ENCODE results near the gene SELPLG. TPM values are rescaled to one million over a fixed set of nuclear protein-coding genes. Genes with fewer than 3 reads are reported as not detected.
"Not testable (repeated sequence)": the region's sequence is repeated elsewhere in the genome, so short reads cannot be mapped to it uniquely, and the experiment has no call there.

The SELPLG gene
- total and polyA plus RNA-seq, 2 experiments from 2014 or later = 1.4 to 3.5 TPM

DNA sequence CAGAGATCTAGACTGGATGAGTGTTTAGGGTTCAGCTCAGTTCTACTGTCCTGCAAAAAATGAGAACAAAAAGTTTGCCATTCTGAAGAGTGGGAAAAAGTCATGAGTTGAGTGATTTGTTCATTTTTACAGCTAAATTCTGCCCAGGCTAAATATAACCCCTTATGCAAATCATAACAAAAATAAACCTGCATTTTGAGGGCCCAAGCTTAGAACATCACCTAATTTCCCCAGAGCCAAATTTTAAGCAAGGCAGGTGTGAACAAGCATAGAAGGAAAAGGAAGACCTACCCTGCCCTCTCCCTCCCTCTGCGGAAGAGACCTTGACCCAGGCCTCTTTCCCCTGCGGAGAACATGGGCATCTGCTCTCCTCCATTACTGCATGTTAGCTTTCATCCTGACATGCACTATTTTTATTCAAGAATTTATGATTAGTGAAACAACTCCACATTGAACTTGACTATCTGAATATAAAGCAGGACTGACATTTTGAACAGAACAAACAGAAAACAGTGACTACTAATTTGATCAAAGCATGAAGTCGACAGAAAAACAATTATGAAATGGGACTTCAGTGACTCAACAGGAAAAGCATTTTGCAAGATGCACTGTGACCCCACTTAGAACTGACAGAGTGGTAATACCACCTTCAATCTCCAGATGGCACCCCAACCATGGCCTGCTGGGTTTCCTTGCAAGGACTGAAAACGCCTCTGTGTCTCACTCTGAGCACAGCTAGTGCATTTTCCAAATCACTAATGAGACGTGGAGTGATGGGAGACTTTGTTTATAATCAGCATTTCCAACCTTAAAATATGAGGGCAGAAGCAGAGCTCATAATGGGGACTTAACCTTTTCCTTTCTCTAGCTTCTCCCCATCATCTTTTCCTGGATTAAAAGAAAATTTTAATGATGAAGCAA is 30.9 kb upstream of the SELPLG start:
- Histone ChIP-seq H3K27ac (peak overlapping the region; percentile 91), H3K9me3 (ENCODE audit: low read depth) (no peaks in the 10 kb centered on the region), H3K27me3 (no peaks in the 10 kb centered on the region), H3K36me3 (peaks cover 4% of the 10 kb centered on the region), H3K4me1 (ENCODE audit: low read depth) (peaks cover 29% of the 10 kb centered on the region), H3K4me3 (no peak overlapping the region)
- TF ChIP-seq, protein P1, sequence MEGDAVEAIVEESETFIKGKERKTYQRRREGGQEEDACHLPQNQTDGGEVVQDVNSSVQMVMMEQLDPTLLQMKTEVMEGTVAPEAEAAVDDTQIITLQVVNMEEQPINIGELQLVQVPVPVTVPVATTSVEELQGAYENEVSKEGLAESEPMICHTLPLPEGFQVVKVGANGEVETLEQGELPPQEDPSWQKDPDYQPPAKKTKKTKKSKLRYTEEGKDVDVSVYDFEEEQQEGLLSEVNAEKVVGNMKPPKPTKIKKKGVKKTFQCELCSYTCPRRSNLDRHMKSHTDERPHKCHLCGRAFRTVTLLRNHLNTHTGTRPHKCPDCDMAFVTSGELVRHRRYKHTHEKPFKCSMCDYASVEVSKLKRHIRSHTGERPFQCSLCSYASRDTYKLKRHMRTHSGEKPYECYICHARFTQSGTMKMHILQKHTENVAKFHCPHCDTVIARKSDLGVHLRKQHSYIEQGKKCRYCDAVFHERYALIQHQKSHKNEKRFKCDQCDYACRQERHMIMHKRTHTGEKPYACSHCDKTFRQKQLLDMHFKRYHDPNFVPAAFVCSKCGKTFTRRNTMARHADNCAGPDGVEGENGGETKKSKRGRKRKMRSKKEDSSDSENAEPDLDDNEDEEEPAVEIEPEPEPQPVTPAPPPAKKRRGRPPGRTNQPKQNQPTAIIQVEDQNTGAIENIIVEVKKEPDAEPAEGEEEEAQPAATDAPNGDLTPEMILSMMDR (IDR thresholded peaks at IDR 0.05; ENCODE audit: low read depth, low read length) = peak; percentile 90
- peak; percentile 86 to 98 for DNase-seq (ENCODE audit: low read depth in 1 of 2, low spot score in 1 of 2)

DNA sequence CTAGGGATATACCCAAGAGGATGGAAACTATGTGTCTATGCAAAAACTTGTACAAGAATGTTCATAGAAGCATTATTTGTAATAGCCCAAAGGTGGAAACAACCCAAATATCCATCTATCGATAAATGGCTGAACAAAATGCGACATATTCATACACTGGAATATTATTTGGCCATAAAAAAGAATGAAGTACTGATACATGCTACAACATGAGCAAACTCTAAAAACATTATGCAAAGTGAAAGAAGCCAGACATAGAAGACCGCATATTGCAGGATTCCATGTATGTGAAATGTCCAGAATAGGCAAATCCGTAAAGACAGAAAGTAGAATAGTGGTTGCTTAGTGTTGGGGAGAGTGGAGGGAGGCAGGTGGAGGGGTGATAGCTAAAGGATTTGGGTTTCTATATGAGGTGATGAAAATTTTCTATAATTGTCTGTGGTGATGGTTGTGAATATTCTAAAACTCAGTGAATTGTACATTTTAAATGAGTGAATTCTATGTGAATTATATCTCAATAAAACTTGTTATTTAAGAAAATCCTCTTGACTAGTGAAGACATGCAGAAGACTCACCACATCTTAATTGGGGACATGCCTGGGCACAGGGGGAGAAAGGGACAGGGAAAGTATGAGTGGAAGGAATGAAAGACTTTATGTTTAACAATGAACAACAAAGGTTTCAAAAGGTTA is 29.8 kb upstream of the SELPLG start:
- Histone ChIP-seq H3K4me3 (no peak overlapping the region), H3K27ac (peak overlapping the region; percentile 91), H3K4me1 (ENCODE audit: low read depth) (peaks cover 32% of the 10 kb centered on the region), H3K36me3 (peaks cover 4% of the 10 kb centered on the region), H3K9me3 (ENCODE audit: low read depth) (no peaks in the 10 kb centered on the region), H3K27me3 (no peaks in the 10 kb centered on the region)
- TF ChIP-seq, protein P1 (IDR thresholded peaks at IDR 0.05; ENCODE audit: low read depth, low read length) = no peak
- no peak for DNase-seq (ENCODE audit: low read depth in 1 of 2, low spot score in 1 of 2)

DNA sequence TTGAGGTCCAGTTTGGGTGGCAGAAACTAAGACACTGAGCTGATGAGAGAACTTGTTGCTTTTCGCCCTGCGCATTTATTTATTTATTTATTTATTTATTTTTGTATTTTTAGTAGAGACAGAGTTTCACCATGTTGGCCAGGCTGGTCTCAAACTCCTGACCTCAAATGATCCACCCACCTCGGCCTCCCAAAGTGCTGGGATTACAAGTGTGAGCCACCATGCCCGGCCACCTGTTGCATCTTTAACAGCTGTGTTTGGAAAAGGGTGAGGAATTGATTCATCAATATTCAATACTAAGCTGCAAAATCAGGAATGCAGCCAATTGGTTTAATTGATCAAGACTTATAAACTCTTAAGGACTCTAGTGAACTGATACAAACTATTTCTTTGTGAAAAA is 24.4 kb upstream of the SELPLG start:
- H3K4me1 ChIP-seq (ENCODE audit: low read depth) = peaks cover 25% of the 10 kb centered on the region
- not testable (repeated sequence) for DNase-seq (ENCODE audit: low read depth in 1 of 2, low spot score in 1 of 2); H3K9me3 ChIP-seq (ENCODE audit: low read depth); H3K36me3 ChIP-seq; H3K4me3 ChIP-seq; H3K27me3 ChIP-seq; H3K27ac ChIP-seq

DNA sequence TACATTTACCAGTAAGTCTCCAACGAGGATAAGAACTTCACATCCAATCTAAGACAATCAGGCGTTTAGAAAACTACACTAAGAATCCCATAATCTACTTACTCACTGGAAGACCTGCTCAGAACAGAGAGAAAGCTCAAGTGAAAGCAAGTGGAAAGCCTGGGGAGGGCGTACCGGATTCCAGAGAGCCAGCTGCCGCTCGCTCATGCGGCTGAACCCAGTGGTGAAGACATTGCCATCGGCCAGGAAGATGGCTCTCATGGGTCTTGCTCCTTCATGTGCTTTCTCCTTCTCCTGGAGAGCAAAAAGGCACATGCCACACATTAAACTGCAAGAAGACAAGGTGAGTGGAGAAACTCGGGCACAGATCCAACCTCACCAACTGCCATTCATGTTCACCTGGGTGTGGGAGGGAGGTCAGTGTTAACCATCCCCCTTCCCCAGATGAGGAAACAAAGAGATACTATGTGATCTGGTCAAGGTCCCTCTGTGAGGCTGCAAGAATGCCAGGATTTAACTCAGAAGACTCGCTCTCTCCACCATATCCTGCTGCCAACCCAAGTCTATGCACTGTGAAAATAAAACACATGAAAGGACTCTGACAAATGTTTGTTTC is 23.5 kb upstream of the SELPLG start:
- Histone ChIP-seq H3K27me3 (no peaks in the 10 kb centered on the region), H3K9me3 (ENCODE audit: low read depth) (no peaks in the 10 kb centered on the region), H3K4me1 (ENCODE audit: low read depth) (peaks cover 34% of the 10 kb centered on the region), H3K4me3 (no peak overlapping the region), H3K27ac (peak overlapping the region; percentile 30), H3K36me3 (peaks cover 4% of the 10 kb centered on the region)
- DNase-seq (ENCODE audit: low read depth in 1 of 2, low spot score in 1 of 2) = no peak
- TF ChIP-seq, protein P1 (IDR thresholded peaks at IDR 0.05; ENCODE audit: low read depth, low read length) = no peak

DNA sequence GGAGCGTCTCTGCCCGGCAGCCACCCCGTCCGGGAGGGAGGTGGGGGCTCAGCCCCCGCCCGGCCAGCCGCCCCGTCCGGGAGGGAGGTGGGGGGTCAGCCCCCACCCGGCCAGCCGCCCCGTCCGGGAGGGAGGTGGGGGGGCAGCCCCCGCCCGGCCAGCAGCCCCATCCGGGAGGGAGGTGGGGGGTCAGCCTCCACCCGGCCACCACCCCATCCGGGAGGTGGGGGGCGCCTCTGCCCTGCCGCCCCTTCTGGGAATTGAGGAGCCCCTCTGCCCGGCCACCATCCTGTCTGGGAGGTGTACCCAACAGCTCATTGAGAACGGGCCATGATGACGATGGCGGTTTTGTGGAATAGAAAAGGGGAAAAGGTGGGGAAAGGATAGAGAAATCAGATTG is 22.6 kb upstream of the SELPLG start:
- not testable (repeated sequence) for H3K36me3 ChIP-seq; H3K4me3 ChIP-seq; H3K27me3 ChIP-seq; H3K9me3 ChIP-seq (ENCODE audit: low read depth); DNase-seq (ENCODE audit: low read depth in 1 of 2, low spot score in 1 of 2); H3K27ac ChIP-seq
- H3K4me1 ChIP-seq (ENCODE audit: low read depth) = peaks cover 36% of the 10 kb centered on the region

DNA sequence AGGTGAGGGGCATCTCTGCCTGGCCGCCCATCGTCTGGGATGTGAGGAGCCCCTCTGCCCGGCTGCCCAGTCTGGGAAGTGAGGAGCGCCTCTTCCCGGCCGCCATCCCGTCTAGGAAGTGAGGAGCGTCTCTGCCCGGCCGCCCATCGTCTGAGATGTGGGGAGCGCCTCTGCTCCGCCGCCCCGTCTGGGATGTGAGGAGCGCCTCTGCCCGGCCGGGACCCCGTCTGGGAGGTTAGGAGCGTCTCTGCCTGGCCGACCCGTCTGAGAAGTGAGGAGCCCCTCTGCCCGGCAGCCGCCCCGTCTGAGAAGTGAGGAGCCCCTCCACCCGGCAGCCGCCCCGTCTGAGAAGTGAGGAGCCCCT is 22.1 kb upstream of the SELPLG start:
- DNase-seq (ENCODE audit: low read depth in 1 of 2, low spot score in 1 of 2); H3K27ac ChIP-seq; H3K4me3 ChIP-seq; H3K27me3 ChIP-seq; H3K9me3 ChIP-seq (ENCODE audit: low read depth); H3K36me3 ChIP-seq: not testable (repeated sequence)
- peaks cover 36% of the 10 kb centered on the region for H3K4me1 ChIP-seq (ENCODE audit: low read depth)

DNA sequence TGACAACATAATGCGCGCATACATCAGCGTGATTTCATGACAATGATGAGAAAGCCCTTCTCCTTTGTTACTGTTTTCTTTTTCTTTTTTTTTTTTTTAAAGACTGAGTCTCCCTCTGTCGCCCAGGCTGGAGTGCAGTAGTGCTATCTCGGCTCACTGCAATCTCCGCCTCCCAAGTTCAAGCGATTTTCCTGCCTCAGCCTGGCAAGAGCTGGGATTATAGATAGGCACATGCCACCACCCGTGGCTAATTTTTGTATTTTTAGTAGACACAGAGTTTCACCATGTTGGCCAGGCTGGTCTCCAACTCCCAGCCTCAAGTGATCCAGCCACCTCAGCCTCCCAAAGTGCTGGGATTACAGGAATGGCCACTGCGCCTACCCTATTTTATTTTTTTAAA is 20.9 kb upstream of the SELPLG start:
- not testable (repeated sequence) for DNase-seq (ENCODE audit: low read depth in 1 of 2, low spot score in 1 of 2)

More for the DNA sequence above, 20.9 kb upstream of the SELPLG start:
- peaks cover 16% of the 10 kb centered on the region for H3K36me3 ChIP-seq
- H3K27ac ChIP-seq; H3K9me3 ChIP-seq (ENCODE audit: low read depth); H3K4me3 ChIP-seq; H3K27me3 ChIP-seq: not testable (repeated sequence)
- peaks cover 36% of the 10 kb centered on the region for H3K4me1 ChIP-seq (ENCODE audit: low read depth)

Measured in cardiac muscle cell (in vitro differentiated cells and primary cell).